Inflammatory macrophage treated with lipopolysaccharide for 1 hour (primary cell): Measurements from ENCODE around the gene SKOR2.
A peak's percentile ranks its signal among the peaks of the same experiment; 100 is the strongest.

ENCODE experiments used
- DNase-seq, 2 donors: peaks; one replicate each; pipeline ENCODE4 v3.0.0-alpha.2; 2020 to 2022

The SKOR2 gene

GRCh38 chr18:47260120-47260923 lies 8.9 kb upstream of the SKOR2 start:
- peak in 1 of 2 donors; percentile 7 for DNase-seq

GRCh38 chr18:47254341-47254939 lies 3.0 kb upstream of the SKOR2 start:
- DNase-seq = peak in 1 of 2 donors; percentile 21

- no peak for DNase-seq
Observed at GRCh38 chr18:47253101-47253654, 1.7 kb upstream of the SKOR2 start.

- DNase-seq = no peak
Observed at GRCh38 chr18:47250391-47251046, 941 bp downstream of the SKOR2 start.

GRCh38 chr18:47249314-47249981 lies 2.0 kb downstream of the SKOR2 start:
- no peak for DNase-seq

GRCh38 chr18:47248604-47249313 lies 2.7 kb downstream of the SKOR2 start:
- no peak for DNase-seq

- no peak for DNase-seq
Observed at GRCh38 chr18:47248115-47248603, 3.3 kb downstream of the SKOR2 start.

GRCh38 chr18:47247416-47248114 lies 3.9 kb downstream of the SKOR2 start:
- DNase-seq = peak in 1 of 2 donors; percentile 1

- no peak for DNase-seq
Observed at GRCh38 chr18:47247036-47247415, 4.4 kb downstream of the SKOR2 start.

- DNase-seq = no peak
Observed at GRCh38 chr18:47246027-47246971, 5.2 kb downstream of the SKOR2 start.

- no peak for DNase-seq
Observed at GRCh38 chr18:47244086-47244485, 7.4 kb downstream of the SKOR2 start.

- DNase-seq = no peak
Observed at GRCh38 chr18:47235096-47235495, 16.4 kb downstream of the SKOR2 start.

GRCh38 chr18:47226660-47227059 lies 24.8 kb downstream of the SKOR2 start:
- no peak for DNase-seq

GRCh38 chr18:47215554-47216138 lies 35.8 kb downstream of the SKOR2 start:
- DNase-seq = peak; percentile 14

- no peak for DNase-seq
Observed at GRCh38 chr18:47209171-47209570, 42.3 kb downstream of the SKOR2 start.

- no peak for DNase-seq
Observed at GRCh38 chr18:47206945-47207637, 44.4 kb downstream of the SKOR2 start.

- DNase-seq = peak; percentile 28 to 72
Observed at GRCh38 chr18:47204908-47205522, 46.4 kb downstream of the SKOR2 start.

GRCh38 chr18:47203626-47204464 lies 47.6 kb downstream of the SKOR2 start:
- DNase-seq = no peak
